C4-2B (cell line): ENCODE results near the gene TPO.

Experiments
- H3K27ac ChIP-seq: fragments of 450-650 bp; 2 replicates; pipeline ENCODE4 v1.5.1; 2017
- ZFX ChIP-seq: fragments of 450-650 bp; IDR thresholded peaks from 2 replicates; pipeline ENCODE4 v1.6.1; 2017
- TF ChIP-seq, protein P1 (sequence below): fragments of 450-650 bp; conservative IDR thresholded peaks from 2 replicates; pipeline ENCODE4 v1.5.1; 2017; ENCODE audit warnings: mild to moderate bottlenecking

The TPO gene

DNA sequence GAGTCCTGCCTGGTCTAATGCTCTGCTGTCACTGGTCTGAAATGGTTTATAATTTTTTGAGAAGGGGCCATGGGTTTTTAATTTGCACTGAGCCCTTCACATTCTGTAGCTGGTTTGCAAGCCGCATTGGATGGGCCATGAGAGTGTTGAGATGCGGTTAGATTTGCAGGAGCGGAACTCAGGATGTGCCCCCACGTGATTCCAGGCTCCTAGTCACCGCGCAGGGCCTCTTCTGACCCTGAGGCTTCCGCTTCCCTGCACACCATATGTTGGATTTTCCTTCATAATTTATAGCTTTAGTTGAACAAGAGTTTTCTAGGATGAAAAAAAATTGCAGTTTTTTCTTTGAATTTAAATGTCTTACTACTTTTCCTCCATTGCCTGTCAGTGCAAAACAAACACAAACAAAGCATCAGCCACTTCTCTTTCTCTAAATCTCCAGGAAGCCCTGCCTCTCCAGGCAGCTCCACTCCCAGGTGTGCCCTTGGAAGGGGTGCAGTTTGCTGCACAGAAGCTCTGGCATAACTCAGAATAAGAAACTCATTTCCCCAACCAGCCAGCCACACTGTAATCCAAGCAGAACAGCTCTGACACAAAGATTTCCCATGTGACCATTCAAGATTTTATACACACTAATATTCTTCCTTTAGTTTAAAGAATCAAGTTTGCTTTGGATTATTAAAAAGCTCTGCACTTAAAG lies 18.4 kb upstream of the TPO start:
- TF ChIP-seq, protein P1, sequence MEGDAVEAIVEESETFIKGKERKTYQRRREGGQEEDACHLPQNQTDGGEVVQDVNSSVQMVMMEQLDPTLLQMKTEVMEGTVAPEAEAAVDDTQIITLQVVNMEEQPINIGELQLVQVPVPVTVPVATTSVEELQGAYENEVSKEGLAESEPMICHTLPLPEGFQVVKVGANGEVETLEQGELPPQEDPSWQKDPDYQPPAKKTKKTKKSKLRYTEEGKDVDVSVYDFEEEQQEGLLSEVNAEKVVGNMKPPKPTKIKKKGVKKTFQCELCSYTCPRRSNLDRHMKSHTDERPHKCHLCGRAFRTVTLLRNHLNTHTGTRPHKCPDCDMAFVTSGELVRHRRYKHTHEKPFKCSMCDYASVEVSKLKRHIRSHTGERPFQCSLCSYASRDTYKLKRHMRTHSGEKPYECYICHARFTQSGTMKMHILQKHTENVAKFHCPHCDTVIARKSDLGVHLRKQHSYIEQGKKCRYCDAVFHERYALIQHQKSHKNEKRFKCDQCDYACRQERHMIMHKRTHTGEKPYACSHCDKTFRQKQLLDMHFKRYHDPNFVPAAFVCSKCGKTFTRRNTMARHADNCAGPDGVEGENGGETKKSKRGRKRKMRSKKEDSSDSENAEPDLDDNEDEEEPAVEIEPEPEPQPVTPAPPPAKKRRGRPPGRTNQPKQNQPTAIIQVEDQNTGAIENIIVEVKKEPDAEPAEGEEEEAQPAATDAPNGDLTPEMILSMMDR, result no peak
- TF ChIP-seq ZFX, result no peak
- H3K27ac ChIP-seq, result no peak overlapping the region

DNA sequence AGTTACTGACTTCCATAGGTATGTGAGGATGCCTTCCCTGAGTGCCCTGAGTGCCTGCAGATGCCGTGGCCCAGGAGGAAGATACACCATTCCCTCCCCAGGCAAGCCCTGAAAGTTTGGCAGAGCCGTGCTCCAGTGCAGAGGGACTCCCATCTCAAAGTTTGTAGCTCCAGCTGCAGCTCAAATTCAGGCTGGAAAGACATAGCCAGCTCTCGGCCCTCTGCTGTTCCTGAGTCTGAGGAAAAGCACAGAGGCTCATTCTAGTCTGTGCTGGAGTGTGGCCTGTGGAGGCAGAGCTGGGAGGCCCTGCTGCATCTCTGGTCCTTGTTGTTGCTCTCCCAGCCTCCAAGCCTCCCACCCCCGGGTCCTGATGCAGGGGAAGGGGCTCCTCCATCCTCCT lies 15.9 kb upstream of the TPO start:
- TF ChIP-seq, protein P1, result no peak
- no peak overlapping the region for H3K27ac ChIP-seq

DNA sequence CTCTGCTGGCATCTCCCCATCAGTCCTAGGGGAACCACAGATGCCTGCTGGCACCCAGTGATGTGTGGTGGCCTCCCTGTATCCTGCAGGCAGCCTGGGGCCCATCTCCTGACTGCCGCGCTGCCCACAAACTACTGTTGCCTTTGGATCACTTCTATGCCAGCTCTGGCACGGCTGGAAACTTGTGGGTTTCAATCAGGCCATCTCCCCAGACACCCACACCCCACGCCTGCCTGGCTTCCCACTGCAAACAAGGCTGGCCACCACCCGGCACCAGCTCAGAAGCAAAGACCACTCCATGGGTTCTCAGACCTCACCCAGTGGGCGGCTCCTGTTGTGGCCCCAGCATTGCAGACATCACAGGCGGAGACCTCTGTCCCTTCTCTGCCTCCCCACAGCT lies 15.1 kb upstream of the TPO start:
- no peak for TF ChIP-seq ZFX
- TF ChIP-seq, protein P1, result no peak
- H3K27ac ChIP-seq, result no peak overlapping the region

DNA sequence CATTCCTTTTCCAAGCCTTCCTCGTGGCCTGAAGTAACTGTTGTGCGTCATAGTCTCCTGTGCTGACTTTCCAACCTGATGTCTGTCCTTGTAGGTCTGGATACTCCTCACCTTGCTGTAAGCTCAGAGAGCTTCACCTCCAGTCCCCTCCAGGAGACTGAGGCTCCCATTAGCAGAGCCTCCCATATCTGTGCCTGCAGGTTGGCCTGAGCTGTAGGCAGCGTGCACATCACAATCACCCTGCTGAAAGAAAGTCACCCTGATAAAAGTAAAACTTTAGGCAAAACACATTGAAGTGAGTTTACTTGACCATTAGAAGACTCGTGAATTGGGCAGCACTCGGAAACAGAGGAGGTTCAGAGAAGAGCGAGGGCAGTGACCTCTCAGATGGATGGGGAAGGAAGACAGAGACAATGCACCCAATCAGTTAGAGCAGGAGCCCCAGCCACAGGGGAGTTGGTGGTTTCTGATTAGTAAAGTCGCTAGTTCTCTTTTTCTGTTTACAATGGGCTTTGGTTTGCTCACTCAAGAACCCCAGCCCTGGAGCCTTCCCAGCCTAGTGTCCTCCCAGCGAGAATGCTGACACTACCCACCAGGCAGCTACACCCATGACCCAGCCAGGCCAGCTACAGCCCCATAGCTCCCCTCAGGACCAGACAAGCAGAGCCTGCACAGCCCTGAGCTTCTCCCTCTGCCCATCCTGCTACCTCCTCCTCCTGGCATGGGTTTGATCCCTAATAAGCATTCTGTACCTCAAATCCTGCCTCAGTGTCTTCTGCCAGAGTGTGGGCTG lies 12.1 kb upstream of the TPO start:
- TF ChIP-seq ZFX, result no peak
- TF ChIP-seq, protein P1, result no peak
- H3K27ac ChIP-seq, result no peak overlapping the region

DNA sequence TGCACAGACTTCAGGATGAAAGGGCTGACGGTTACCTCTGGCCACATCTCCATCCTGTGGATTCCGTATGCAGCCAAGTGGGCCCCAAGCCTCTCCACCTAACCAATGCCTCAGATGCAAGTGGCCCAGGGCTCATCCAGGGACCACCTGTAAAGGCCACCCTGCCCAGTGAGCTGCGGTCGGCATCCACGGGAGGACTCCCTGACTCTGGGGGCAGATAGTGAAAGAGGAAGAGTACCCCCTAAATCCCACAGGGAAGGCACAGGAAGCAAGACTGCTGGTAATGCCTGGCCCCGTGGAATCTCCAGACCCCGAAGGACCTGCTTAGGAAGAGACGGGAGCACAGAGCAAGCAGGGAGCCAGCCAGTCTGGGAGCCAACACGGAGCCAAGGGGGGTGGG lies 11.2 kb upstream of the TPO start:
- TF ChIP-seq ZFX, result no peak
- TF ChIP-seq, protein P1, result no peak
- no peak overlapping the region for H3K27ac ChIP-seq

DNA sequence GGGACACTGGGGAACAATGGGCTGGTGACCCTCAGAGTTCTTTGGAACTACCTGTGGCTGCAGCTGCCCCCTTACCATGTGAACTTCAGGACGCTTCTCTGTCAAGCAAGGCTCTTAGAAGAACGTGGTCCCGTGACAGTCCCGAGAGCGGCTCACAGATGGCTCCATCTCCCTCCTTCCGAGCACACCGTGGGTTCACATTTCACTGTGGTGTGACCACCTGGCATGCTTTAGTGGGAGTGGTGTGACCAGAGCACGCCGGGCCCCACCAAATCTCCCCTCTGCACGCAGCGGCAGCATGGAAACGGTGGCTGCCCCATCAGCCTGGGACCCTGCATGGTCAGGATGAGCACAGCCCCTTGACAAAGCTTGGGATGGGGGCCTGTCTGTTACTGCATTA lies 9.7 kb upstream of the TPO start:
- no peak for TF ChIP-seq ZFX
- TF ChIP-seq, protein P1, result no peak
- H3K27ac ChIP-seq, result no peak overlapping the region

DNA sequence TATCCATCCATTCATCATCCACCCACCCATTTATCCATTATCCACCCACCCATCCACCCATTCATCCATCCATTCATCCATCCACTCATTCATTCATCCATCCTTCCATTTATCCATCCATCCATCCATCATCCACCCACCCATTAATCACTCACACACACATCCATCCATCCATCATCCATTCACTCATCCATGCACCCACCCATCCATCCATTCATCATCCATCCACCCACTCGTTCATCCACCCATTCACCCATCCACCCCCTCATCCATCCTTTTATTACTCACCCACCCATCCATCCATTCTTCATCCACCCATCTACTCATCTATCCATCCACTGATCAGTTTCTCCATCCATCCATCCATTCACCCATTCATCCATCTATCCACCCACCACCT lies 8.1 kb upstream of the TPO start:
- no peak overlapping the region for H3K27ac ChIP-seq
- TF ChIP-seq, protein P1, result no peak
- no peak for TF ChIP-seq ZFX
